Measurements from ENCODE around the gene MELTF.
"Not testable (repeated sequence)": the region's sequence is repeated elsewhere in the genome, so short reads cannot be mapped to it uniquely, and the experiment has no call there.

The MELTF gene
- 1.4 to 5.4 (median 3.9) reads per million in 4 experiments for total RNA-seq

DNA sequence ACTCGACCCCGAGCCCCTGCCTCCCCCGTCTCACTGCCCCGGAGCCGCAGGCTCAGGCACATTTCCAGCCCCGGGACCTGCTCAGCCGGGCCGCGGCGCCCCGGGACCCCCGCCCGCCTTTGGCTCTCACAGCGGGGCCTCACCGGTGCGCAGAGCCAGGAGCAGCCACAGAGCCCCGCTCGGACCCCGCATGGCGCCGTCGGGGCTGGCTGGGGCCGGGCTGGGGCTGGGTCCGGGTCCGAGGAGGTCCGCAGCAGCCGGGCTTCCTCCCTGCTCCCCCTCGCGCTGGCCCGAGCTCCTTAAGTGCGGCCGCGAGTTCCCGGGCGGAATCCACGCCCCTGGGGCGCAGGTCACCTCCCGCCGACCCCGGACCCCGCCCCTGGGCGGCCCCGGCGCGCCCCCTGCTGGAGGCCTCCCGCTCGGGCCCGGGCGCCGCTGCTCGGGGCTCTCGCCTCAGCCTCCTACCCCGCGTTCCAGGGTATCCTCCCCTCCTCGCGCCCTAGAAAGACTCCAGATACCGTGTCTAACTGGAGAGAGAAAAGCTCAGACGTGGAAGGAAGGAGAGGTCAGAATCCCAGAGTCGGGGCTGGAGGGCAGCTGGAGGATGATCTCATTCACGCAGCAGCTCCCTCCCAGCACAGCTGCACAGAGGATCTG is at the start of gene MELTF:
Gene MELTF (minus strand): TSS at position 307 of the 657 bp plus-strand sequence. CDS start 115 bp downstream, at position 192.
- DNase-seq = peak; percentile 61

DNA sequence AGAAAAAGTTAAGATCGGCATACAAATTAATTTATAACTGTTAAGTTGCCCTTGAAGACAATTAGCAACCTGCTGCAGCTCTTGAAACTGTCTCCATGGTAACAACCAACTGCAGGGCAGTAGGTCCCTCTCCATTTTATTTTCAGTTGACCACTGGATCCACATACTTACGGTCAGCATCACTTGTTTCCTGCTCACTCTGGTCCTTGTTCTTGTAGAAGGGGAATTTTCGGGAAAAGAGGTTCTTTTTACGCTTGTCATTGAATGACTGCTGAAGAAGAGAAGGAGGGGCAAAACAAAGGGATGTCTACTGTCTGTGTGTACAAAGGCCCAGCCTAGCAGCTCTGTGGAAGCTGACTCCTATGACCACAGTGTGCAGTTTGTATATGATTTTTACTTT is 46.8 kb upstream of the MELTF start:
- no peak for DNase-seq

DNA sequence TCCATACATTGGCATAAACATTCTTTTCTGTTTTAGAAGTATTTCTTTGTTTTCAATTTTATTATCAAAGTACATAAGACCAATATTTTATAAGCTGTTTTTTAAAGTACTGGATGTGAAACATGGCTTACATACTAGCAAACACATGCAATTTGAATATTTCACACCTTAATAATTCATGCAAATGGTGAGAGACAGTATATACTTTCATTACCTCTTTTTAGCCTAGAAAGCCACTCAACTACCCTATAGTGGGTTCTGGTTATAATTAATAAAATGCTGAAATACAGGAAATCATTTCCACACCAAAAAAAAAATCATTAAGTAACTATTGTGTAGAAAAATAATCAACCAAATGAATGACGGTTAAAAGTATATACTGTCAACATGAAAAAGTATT is 38.5 kb upstream of the MELTF start:
- DNase-seq = no peak

DNA sequence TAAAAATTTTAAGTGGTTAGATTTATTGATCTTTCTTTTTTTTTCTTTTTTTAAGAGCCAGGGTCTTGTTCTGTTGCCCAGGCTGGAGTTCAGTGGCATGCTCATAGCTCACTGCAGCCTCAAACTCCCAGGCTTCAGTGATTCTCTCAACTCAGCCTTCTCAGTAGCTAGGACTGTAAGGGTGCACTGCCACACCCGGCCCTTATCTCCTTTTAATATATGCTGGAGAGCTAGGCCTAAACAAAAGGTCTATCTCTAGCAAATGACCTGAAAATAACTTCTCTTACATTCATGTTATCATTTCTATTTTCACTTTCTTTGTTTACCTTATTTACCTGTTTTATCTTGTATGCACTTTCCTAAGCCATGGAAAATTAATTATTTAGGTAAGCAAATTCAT is 35.2 kb upstream of the MELTF start:
- DNase-seq = no peak

DNA sequence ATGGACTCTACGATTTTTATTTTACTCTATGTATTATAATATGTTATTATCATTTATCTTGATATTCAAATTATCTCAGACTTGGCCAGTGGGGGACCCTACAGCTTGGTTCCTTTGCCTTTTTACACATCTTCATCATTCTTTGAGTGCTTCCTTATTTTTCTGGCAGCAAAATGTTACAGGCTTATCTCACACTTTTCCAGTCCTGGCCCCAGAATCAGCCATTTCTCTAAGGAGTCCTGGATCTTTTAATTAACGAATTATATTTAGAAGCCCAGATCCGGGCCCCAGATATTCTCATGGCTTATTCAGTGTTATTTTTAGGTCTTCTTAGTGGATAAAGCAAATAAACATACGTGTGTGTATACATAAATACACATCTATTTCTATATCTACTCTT is 32.8 kb upstream of the MELTF start:
- no peak for DNase-seq

DNA sequence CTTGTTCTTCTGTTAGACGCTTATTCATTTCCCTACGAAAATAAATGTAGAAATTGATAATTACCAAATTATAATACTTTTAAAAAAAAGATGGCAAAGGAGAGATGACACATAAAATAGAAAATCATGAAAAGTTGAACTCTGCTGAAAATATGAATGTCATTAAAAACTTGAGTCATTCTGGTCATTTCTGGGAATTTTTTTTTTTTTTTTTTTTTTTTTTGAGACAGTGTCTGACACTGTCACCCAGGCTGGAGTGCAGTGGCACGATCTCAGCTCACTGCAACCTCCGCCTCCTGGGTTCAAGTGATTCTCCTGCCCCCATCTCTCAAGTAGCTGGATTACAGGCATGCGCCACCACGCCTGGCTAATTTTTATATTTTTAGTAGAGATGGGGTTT is 22.0 kb upstream of the MELTF start:
- not testable (repeated sequence) for DNase-seq

DNA sequence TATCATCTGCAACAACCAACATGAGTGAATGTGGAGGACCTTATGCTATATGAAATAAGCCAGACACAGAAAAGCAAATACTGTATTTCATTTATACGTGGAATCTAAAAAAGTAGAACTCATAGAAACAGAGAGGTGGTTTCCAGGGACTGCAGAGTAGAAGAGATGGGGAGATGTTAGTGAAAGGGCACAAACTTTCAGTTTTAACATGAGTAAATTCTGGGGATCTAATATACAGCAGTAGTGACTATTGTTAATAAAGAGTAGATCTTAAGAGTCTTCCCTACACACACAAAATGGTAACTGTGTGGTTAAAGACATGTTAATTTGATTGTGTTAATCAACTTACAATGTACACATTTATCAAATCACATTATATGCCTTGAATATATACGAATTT is 20.9 kb upstream of the MELTF start:
- no peak for DNase-seq

DNA sequence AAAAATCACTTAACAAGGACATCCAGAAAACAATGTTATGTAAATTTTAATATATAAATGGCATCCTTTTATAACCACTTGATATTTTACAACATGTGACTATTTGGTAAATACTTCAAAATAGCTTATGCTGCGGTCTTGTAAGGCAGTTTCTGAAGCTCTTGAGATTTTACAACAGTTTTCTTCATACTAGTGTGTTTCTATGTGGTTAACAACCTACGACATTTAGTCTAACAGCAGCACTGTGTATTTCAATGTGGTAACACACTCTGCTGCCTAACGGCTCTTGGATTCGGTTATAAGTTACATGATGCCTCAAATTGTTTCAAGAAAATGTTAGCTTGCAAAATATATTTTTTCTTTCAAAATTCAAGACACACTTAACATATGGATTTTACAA is 12.9 kb upstream of the MELTF start:
- DNase-seq = no peak

DNA sequence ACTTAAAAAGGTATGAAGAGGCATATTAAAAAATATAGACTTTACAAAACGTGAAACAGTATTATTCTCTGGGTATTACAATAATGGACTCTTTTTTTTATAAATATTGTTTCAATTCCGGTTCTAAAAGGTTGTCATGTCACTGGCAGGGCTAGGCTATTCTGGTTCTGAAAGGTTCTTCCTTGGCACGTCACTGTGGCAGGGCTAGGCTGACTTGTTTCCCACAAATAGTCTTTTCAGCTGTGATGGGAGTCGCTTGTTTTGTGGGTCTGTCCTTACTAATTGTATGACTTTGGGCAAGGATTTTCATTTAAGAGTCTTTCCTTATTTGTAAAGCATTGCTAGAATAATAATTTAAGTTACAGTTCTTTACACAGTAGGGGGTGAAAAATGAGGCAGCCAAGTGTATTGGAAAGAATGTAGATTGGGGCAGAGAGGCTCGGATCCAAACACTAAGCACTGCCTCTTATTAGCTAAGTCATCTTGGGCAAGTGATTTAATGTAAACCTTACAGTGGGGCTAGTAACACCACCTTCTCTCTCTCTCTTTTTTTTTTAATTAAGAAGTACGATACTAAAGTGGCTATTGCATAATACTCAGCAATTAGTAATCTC is 12.4 kb upstream of the MELTF start:
- DNase-seq = no peak

DNA sequence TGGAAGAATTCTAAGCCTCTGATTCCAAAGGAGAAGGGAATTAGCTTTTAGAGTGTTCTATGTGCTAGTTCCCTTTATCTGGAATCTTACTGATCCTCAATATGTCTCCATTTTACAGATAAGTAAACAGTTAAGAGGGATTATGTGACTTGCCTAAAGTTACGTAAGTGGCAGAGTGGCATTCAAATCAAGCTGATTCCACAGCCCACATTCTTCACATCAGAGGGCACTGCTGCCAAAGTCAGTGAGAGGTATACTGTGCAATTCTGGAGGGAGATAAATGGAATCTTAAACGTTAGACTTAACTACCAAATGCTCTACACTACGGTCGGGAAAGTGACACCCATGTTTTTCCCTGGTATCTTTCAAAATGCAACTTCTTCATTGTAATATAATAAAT is 11.0 kb upstream of the MELTF start:
- DNase-seq = no peak

DNA sequence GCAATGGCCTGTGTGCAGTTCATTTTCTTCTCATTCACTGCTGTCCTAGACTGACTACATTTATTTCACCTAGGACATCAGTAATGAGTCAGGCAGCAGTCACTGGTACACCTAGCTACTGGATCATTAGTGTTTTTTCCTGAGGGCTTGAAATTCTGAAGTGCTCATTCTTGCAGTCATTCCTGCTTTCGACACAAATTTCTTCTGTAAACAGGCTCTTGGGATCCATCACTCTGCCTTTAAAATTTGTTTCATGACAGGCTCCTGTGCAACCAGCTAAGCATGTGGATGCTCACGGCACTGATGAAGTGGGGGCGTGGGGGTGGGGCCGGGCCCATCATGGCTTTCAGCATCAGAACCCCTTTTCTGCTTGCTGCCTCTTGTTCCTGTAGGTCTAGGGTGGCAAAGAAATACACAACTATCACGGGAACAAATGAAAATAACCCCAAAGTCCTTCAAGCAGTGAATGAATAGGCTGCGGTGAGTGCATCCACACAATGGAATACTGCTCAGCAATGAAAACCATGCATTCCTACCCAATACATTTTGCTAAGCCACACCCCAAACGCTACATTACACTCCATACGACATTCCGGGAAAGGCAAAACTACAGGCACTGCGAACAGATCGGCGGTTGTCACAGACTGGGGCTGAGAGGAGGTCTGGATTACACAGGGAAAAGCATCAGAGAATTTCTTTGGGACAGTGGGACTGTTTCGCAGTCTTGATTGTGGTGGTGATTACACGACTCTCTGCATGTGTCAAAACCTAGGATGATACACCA is 9.3 kb upstream of the MELTF start:
- DNase-seq = no peak

DNA sequence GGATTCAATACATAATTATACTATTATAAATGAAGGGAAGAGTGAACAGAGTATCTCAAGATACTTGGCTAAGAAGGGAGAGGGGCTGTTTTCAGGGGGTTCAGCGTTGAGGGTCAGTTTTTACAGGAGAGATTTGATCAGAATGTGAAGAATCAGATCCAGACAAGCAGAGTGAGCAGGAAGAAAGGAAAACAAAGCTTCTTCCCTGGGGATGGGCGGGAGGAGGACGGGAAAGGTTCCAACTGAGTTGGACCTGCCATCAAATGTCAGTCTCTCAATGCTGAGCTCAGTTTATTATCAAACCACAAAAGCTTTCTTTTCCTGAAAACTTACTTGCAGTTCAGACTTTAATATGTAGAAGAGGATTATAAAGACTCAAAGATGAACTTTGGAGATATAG is 6.0 kb upstream of the MELTF start:
- no peak for DNase-seq

DNA sequence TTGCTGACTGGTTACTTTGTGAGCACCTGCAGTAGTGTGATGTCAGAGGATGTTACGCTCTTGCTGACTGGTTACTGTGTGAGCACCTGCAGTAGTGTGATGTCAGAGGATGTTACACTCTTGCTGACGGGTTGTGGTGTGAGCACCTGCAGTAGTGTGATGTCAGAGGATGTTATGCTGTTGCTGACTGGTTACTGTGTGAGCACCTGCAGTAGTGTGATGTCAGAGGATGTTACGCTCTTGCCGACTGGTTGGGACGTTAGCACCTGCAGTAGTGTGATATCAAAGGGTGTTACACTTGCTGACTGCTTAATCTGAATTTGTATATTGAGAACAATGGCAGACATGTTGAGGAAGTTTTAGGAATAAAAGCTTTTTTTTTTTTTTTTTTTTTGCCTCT is 5.2 kb upstream of the MELTF start:
- not testable (repeated sequence) for DNase-seq

DNA sequence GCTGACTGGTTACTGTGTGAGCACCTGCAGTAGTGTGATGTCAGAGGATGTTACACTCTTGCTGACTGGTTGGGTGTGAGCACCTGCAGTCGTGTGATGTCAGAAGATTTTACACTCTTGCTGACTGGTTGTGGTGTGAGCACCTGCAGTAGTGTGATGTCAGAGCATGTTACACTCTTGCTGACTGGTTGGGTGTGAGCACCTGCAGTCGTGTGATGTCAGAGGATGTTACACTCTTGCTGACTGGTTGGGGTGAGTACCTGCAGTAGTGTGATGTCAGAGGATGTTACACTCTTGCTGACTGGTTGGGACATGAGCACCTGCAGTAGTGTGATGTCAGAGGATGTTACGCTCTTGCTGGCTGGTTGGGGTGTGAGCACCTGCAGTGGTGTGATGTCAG is 4.1 kb upstream of the MELTF start:
- not testable (repeated sequence) for DNase-seq

DNA sequence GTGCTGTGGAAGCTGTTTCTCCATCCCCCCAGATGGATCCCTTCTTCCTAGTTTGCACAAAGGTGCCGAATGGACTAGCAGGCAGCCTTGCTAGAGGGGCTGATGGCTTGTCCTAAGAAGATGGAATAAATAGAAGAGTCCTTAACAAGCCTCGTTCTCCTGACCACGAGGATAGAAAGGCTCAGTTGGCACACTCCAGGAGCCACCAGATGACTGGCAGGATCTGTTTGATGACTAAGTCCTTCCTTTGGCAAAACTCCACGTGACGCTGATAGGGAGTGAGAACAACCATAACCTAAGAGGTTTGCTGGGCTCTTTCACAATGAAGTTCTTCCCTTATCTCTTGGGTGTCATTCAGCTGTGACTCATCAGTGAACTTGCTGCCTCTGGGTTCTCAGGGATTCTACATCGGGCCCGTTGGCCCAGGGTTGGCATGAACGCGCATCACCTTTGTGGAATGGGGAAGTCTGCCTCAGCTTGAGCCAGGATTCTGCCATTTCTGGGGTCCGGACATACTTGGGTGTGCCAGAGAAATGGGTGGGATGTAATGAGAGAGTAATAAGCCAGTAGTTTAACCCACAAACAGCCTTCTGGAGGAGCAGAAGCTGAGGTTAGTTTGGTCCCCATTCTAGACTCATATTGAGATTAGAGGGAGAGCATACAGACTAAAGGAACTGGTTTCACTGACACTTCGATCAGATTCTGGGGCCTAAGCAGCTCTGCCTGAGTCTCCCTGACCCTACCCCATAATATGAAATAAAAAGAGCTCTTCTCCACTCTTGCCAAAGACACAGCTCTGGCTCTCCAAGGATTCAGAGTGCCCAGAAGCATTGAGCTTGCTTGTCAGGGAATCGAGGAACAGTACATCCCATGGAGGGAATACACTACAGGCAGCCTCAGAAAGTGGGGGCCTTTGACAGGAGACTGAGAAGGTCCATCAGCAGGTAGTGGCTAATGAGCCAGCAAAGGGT is 2.0 kb upstream of the MELTF start:
- no peak for DNase-seq

DNA sequence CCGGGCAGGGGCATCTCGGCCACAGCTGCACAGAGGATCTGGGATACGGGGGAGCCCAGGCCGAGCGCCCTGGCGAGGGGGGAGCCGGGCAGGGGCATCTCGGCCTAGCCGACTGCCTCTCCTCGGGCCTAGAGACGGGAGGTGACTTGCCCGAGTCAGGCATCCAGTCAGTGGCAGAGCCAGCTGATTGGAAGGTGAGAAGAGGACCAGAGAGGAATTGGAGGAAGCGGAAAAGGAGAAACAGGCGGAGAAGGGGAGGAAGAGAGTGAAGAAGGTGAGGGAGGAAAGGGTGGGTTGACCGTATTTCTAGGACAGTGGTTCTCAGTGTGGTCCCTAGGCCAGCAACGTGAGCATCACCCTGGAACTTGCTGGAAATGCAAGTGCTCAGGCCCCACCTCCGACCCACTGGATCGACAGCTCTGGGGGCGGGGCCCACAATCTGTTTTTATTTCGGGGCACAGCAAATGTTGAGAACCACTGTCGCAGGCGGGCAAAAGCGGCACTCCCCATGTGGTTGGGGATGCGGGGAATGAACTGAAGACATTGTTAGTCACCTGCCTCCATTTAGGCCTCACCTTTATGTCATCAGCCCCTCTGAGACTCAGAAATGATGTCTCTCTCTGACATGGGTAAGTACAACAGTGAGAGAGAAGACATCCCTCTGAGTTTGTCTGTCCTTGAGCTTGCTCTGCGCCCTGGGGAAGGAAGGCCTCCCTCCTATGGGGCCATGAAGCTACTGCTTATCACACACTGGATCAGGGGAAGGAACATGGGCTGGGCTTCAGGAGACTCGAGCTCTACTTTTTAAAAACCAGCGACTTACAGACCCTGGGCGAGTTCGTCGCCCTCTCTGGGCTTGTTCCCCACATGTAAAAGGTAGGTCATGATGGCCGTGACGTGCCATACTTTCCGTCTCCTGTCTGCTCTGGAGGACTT is 1.0 kb upstream of the MELTF start:
- no peak for DNase-seq

DNA sequence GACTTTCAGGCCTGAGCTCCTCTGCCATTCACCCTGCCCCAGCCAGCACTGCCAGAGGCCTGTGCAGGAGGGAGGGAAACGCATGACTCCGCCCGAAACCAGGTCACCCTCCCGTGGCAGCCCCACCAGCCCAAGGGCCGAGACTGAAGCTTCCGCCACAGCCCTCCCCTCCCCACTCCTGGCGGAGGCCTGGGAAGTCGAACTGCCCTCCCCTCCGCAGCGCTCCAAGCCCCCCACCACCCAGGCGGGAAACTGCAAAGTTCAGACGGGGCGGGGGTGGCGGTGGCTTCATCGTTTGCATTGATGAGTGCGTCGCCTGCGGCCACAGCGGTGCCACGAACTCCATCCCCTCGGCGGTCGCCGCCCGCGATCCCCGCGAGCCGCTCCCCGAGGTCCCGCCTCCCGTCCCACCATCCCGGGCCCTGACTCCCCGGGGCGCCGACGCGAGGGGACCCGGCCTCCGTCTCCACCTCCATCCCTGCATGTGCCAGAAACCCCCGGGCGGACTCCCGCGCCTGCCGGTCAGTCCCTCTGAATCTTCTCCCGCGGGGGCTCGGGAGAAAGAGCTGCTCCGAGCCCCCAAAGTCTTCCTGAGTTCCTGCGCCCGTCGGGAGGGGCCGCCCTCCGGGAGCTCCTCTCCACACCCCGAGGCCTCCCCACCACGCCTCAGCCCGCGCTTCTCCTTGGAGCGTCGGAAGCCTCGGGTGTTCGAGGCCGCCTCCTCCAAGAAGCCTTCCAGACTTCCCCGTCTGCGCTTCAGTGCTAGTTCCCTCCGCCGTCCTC is 698 bp downstream of the MELTF start:
- no peak for DNase-seq

DNA sequence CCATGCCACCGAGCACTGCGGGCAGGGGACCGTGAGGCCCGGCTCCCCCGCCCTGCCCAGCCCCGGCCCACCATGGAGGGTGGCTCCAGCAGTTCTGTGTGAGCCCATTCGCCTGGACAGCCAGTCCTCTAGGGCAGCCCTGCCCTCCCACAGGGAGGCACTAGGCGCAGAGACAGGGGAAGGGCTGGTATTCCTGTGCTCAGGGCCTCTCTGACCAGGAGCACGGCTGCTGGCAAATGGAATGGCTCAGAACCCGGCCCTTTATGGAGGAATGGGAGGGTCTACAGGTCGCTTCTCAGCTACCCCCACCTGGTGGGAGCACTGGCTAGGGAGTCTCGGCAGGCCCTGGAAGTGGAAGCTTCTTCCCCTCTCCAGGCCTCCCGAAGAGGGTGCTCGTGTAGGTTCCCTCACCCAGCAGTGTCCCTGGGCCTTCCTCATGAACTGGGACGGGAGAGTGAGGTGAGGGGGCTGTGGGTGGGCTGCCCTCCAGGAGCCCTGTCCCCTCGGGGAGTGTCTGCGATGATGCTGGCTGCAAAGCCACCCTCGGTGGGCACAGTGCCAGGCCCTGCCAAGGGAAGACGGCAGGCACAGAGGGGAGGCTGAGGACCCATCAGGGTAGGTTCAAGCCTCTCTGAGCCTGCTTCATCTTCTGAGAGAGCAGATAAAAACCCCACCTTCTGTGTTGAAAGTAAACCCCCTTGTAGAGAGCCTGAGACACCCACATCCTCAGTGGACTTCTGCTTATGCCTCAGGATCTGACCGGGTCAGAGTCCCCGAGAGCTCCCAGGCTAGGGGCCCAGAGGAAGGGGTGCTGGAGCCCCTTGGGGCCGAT is 1.5 kb downstream of the MELTF start:
- DNase-seq = no peak

DNA sequence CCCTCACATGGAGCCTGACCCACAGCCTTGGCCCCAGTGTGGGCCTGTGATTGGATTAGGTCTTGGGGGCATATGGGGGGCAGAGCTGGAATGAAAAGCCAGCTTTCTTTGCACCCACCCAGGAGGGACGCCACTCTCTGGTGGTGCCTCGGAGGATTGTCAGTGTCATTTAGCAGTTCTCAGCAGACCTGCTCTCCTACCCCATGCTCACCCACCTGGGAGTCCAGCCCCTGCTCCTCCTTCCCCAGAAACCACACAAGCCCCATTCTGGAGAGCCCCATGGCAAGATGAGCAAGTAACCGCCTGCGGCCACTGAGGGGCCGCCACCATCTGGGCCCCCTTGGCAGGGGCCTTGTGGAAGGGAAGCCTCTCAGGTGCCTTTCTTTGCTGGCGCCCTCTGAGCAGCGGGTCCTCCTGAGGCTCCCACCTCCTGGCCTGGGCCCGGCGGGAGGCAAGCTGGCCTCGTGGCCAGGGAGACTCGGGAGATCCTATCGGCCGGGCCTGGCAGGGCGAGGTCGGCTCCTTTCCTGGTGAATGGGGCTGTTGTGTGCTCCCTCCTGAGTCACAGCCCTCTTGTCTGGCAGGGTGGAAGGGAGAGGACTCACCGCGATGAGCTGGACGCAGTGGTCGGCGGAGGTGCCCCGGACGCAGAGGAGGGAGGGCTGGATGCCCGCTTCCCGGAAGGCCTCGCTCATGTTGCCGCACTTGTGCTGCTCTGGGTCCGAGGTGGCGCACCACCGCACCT is 2.3 kb downstream of the MELTF start:
- no peak for DNase-seq

Measured in effector CD8-positive, alpha-beta T cell (primary cell).